IPS-NIHi7 (cell line): Measurements from ENCODE around the gene CCDC85C.
"Not testable (repeated sequence)": the region's sequence is repeated elsewhere in the genome, so short reads cannot be mapped to it uniquely, and the experiment has no call there.

Experiments used
- DNase-seq: peaks from one replicate; pipeline ENCODE4 v3.0.0; 2012; ENCODE audit warnings: mixed read lengths; ENCODE audit errors: extremely low spot score

The CCDC85C gene

DNA sequence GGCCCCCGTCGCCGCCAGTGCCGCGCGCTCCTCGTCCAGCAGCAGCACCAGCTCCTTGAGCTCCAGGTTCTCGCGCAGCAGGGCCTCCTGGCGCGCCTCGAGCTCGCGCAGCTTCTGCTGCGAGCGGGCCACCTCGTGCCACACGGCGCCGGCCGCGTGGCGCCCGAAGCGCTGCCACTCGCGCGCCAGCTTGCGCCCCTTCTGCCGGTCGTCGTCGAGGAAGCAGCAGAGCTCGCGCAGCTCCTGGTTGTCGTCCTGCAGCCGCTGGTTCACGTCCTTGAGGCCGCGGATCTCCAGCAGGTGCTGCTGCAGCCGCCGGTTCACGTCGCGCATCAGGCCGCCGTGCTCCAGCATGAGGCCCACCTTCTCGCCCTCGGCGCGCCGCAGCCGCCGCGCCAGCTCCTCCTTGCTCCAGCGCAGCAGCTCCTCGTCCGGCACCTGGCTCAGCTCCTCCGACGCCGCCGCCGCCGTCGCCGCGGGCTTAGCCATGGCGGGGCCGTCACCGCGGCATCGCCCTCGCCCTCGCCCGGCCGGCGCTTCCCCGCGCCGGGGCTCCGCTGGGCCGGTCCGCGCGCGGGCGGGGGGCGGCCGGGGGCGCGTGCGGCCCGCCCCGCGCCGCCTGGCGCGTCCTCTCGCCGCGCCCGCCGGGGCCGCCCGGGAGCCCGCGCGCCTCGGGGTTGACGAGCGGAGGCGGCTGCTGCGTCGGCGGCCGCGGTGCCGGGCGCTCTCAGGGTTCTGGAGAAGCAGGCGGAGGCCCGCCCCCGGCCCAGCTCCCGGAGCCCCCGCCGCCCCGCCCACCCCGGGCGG lies at the start of gene CCDC85C:
Gene CCDC85C, minus strand, starts transcription at position 737 of the 807 bp plus-strand sequence. Its CDS starts 248 bp downstream, at position 489.
- DNase-seq, result no peak

DNA sequence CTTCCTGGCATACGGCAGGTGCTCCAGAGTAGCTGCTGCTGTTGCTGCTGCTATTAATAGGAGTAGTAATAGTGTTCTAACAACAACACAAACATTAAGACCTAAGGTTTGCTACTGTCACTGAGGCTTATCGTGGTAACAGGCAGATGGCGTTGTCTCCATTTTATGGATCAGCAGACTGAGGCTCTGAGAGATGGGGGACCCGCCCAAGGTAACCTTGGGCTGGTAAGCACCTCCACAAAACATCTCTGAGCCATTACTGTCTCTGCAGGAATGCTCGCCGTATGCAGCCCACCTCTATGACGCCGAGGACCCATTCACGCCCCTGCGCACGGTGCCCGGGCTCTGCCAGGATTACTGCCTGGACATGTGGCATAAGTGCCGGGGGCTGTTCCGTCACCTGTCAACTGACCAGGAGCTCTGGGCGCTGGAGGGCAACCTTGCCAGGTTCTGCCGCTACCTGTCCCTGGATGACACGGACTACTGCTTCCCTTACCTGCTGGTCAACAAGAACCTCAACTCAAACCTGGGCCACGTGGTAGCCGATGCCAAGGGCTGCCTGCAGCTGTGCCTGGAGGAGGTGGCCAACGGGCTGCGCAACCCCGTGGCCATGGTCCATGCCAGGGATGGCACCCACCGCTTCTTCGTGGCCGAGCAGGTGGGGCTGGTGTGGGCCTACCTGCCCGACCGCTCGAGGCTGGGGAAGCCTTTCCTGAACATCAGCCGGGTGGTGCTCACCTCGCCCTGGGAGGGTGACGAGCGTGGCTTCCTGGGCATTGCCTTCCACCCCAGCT lies 48.1 kb upstream of the CCDC85C start:
- DNase-seq, result no peak

DNA sequence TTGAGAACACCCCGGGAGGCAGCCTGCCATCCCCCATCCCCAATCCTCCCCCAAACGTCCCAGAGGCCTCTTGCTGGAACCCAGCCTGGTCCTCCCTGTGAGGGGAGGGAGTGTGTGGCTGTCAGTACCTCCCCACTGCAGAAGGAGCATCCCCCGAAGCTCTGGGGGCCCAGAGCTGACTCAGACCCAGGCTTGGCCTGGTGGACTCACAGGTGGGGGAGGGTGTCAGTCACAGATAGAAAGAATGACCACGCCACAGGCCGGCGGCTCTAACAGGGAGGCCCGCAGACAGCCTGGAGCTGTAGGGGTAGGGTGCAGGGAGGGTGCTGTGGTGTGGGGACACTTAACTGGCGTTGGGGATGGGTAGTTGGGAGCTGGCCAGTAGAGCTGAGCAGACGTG lies 46.2 kb upstream of the CCDC85C start:
- DNase-seq, result no peak

DNA sequence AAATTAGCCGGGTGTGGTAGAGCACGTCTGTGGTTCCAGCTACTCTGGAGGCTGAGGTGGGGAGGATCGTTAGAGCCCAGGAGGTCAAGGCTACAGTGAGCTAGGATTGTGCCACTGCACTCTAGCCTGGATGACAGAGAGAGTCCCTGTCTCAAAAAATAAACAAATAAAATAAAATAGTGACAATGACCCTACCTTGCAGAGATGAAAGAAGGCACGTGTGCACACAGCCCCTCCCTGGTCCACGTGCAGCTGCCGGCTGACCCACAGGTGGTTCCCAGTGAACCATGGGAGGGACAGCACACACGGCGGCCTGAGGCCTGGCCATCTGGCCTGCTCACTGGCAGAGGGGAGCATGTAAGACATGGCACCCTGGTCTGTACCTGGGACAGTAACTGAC lies 45.6 kb upstream of the CCDC85C start:
- no peak for DNase-seq

- no peak for DNase-seq
These were observed 45.2 kb upstream of the CCDC85C start for GRCh38 chr14:99649219-99649618.

DNA sequence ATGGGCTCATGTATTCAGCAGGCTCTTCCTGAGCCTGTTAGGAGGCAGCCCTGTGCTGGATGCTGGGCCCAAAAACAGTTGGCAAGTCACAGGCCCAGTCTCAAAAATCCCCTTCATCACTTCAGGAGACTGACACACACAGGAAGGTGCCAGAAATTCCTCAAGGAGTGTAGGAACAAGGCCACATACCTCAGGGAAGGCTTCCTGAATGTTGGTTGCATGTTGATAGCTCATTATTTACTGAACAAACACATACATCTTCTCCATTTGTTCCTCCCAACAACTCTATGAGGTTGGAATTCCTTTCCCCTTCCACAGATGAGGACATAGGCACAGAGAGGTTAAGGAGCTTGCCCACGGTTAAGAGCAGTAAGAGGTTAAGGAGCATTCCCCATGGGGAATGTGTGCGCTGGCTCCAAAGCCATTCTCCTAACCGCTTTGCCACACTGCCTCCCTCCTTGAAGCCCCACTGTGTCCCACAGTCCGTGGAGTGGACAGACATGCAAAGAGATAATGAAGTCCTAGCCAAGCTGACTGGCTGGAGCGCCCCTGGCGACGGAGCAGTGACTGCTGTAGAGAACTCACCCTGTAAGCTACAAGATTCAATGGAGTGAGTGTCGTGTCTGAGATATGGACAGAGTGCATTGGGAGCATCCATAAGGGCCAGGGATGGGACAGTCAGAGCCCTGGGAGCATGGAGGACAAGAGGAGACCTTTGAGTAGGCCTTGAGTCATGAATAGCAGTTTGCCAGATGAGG lies 44.2 kb upstream of the CCDC85C start:
- DNase-seq, result no peak

- DNase-seq, result no peak
These were observed 43.4 kb upstream of the CCDC85C start for GRCh38 chr14:99647411-99647810.

DNA sequence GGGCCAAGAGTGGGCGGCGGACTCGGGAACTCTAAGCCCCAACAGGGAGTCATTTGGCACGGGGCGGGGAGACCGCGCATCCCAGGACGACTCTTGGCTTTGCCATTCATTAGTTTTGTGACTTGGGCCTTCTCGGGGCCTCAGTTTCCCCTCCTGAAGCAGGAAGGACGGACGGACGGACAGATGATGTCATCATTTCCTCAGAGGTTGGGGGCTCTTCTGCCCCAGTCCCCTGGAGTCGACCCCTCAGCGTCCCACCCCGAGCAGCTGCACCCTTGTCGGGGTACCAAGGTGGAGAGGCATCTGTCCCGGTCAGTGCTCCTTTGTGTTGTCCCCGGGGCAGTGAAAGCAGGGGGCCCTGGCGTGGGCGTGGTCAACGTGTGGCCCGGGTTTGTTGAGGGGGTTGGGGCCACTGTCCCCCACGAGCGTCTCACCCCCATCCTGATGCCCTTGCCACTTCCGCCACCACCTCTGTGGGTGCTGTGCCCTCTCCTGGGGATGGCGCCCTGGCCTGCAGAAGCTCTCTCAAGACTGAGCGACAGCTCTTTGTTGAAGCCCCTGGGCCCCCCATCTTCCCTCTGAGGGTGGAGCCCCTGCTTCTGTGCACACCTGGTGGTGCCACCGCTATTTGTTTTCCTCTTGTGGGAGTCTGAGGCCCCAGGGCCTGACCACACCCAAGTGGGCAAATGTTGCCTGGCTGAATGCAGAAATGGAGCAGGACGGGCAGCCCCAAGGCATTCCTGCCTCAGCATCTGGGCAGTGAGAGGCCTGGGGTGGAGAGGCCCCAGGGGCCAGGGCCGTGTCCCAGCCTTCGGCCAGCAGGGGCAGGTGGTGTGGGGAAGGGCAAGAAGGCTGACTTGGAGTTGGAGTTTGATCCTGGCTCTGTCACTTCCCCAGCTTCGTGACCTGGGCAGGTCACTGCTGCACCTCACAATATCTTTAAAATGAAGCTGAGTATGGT lies 41.8 kb upstream of the CCDC85C start:
- no peak for DNase-seq

- peak; percentile 57 for DNase-seq
These were observed 40.9 kb upstream of the CCDC85C start, which contains the start of gene HHIPL1 for GRCh38 chr14:99644723-99645544. HHIPL1 (plus strand) TSS chr14:99645129; CDS start chr14:99645208, 79 bp downstream.

- DNase-seq, result no peak
These were observed 40.1 kb upstream of the CCDC85C start for GRCh38 chr14:99644035-99644587.

DNA sequence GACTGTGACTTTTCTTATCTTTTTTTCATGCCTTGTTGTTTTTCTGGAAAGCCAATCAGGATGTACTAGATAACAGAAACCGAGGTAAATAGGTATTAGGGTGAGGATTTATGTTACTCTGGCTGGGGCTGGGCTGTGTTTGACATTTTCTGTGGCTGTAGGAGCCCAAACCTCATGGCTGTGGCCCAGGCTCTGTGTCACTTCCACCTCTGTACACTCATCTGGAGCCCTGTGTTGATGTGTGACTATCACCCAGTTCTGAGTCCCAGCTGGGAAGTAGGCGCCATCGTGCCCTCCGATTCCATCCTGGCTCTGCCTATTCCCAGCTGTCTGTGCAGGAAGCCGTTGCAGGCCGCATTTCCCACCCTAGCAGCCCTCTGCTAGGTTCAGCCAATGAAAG lies 39.3 kb upstream of the CCDC85C start:
- no peak for DNase-seq

DNA sequence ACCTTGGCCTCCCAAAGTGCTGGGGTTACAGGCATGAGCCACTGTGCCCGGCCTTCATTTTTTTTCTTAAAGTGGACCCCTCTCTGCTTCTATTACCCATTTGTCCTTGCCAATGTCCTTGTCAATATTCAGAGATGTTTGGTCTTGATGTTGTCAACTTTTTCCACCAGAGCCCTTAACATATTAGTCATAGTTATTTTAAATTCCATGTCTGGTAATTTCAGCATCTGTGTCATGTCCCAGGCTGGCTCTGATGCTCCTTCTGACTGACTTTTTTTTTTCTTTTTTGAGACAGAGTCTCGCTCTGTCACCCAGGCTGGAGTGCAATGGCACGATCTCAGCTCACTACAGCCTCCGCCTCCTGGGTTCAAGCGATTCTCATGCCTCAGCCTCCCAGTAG lies 38.8 kb upstream of the CCDC85C start:
- DNase-seq, result not testable (repeated sequence)

GRCh38 chr14:99637624-99638023 lies 33.6 kb upstream of the CCDC85C start:
- DNase-seq, result no peak

DNA sequence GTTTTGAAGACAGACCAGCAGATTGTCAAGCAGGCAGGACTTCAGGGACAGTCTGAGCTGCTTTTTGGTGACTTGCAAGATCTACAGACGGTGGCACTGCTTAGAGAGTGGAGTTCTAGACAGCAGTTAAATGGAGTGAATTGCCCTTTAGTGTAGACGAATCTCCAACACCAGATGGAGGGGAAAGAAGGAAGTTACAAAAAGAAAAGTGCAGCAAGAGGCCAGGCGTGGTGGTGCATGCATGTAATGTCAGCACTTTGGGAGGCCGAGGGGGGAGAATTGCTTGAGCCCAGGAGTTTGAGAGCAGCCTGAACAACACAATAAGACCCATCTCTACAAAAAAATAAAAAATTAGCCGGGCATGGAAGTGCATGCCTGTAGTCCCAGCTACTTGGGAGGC lies 32.5 kb upstream of the CCDC85C start:
- no peak for DNase-seq

DNA sequence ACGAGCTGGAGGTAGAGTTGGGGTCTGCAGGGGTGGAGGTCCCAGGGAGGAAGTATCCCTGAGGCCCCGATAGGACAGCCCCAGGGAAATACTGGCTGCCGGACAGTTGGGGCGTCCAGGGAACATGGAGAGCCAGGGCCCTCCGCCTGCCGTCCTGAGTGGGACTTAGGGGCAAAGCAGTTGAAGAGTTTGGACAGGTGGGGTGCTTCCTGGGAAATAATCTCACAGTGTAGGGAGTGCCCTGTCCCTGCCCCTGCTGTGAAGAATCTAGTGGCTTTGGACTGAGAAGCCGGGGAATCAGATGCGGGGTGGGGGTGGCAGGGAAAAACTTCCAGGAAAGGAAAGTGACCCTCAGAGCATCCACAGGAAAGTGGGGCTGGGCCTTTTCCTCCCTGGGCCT lies 31.1 kb upstream of the CCDC85C start:
- no peak for DNase-seq

GRCh38 chr14:99634443-99634842 lies 30.4 kb upstream of the CCDC85C start:
- no peak for DNase-seq

DNA sequence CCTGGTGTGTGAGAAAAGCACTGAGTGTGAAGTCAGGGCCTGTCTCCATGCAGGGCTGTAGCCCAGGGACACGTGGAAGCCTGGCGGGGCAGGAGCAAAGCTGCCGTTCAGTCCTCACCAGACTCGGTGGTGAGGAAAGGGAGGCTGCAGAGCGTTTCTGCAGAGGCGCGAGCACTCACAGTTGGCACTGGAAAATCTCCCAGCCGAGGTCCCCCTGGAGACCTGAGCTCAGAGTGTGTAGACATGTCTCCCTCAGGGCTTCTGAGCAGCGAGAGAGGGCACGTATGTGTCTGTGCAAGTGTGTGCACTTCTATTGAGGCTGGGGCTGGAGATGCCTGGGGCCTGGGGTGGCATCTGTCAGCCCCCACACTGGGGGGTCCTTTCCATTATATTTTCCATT lies 29.9 kb upstream of the CCDC85C start:
- DNase-seq, result no peak

GRCh38 chr14:99633141-99633540 lies 29.1 kb upstream of the CCDC85C start:
- no peak for DNase-seq

- no peak for DNase-seq
These were observed 28.5 kb upstream of the CCDC85C start for GRCh38 chr14:99632410-99633035.
